Hindlimb muscle (tissue), 1 donor: ENCODE data around the gene SPATS2L. TPM values are rescaled to one million over a fixed set of nuclear protein-coding genes. Genes with fewer than 3 reads are reported as not detected.

ENCODE experiments used
- DNase-seq: peaks from one replicate; pipeline ENCODE4 v3.0.0-alpha.2; 2013
- polyA plus RNA-seq: library from polyadenylated mRNA; unstranded; fragments of 120-200 nt; gene quantifications from one replicate; pipeline ENCODE4 v1.2.1, GENCODE V29; 2013; ENCODE audit not compliant: insufficient read length

SPATS2L gene
- polyA plus RNA-seq, 1 donor: 219 TPM

- no peak for DNase-seq
These were observed 140.8 kb downstream of the SPATS2L start for GRCh38 chr2:200447139-200447855.

- DNase-seq: no peak
These were observed 142.0 kb downstream of the SPATS2L start for GRCh38 chr2:200448455-200448854.

GRCh38 chr2:200449149-200449548 lies 142.7 kb downstream of the SPATS2L start:
- DNase-seq: no peak

DNA sequence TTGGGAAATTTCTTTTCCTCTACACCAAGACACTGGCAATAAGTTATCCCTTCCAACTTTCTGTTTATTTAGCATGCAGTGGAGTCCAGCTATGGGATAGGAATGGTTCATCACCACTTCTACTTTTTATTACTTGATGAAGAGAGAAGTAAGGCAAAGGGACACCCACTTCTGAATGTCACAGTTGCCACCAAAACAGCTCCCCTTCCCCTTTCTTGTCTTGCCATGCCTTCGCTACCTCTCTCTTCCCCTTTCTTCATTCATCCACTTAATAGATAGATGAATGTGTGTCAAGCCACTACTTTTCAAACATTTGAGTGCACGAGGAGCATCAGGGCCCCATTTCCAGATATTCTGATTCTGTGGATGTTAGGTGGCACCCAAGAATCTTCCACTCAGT lies 143.8 kb downstream of the SPATS2L start:
- no peak for DNase-seq

- no peak for DNase-seq
These were observed 145.0 kb downstream of the SPATS2L start for GRCh38 chr2:200451511-200451910.

- no peak for DNase-seq
These were observed 145.9 kb downstream of the SPATS2L start for GRCh38 chr2:200452377-200452776.

GRCh38 chr2:200453142-200453852 lies 146.8 kb downstream of the SPATS2L start:
- no peak for DNase-seq

- DNase-seq: no peak
These were observed 147.5 kb downstream of the SPATS2L start for GRCh38 chr2:200453853-200454534.

GRCh38 chr2:200454927-200455801 lies 148.7 kb downstream of the SPATS2L start:
- DNase-seq: no peak

DNA sequence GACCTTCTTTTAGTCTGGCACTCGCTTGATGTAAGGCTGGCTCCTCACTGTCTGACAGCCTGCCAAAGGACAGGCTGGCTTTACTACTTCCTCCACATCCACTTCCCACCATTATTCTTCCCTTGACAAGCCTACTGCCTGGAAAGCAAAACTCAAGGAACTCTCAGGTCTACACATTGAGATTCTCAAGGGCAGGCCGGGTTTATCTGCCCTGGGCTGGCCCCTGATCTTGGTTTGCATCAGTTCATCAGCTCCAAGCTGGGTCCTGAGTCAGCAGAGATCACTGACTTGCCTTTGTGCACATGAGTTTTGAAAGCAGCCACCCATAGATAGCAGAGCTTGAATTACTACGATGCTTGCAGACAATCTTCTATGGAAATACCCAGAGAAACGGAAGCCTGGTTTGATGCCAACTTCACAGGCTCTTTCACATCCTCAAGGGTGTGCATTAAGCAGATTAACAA lies 149.5 kb downstream of the SPATS2L start:
- no peak for DNase-seq

DNA sequence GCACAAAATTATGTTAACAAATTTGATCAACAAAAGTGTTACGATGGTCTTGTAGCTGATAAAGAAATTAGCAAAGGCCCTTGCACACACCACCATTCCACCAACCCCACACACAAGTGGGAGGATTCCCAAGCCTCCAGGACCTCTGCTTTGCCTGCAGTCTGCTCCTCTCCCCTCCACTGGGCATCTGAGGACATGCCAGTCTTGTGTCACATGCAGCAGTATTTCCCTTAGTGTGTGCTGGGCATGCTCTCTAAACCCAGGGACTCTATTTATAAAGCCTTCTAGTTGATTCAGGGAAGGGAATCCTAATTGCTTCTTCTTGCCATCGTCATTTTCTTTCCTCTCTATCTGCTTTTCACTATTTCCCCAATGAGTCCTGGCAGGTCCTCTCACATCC lies 150.1 kb downstream of the SPATS2L start:
- no peak for DNase-seq

GRCh38 chr2:200459101-200459500 lies 152.6 kb downstream of the SPATS2L start:
- no peak for DNase-seq

- DNase-seq: no peak
These were observed 155.6 kb downstream of the SPATS2L start for GRCh38 chr2:200461846-200462710.

DNA sequence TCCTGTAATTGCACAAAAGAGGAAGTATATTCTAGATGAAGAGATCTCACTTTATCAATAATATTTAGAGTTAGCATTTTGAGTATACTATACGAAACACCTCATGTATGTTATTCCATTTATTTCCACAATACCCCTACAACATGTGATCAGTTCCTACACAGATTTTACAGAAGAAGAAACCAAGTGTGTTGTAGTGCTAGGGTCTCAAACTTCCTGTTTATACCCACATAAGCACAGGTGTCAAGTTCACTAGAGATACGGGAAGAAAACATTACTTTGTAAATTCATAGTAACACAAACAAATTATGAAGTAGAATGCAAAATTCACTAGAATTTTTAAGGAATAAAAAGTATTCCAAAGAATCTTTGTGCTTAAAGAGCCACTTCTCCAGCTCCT lies 157.0 kb downstream of the SPATS2L start:
- DNase-seq: no peak

GRCh38 chr2:200466425-200467418 lies 160.2 kb downstream of the SPATS2L start:
- peak; percentile 76 for DNase-seq

- no peak for DNase-seq
These were observed 161.6 kb downstream of the SPATS2L start for GRCh38 chr2:200467806-200468681.

DNA sequence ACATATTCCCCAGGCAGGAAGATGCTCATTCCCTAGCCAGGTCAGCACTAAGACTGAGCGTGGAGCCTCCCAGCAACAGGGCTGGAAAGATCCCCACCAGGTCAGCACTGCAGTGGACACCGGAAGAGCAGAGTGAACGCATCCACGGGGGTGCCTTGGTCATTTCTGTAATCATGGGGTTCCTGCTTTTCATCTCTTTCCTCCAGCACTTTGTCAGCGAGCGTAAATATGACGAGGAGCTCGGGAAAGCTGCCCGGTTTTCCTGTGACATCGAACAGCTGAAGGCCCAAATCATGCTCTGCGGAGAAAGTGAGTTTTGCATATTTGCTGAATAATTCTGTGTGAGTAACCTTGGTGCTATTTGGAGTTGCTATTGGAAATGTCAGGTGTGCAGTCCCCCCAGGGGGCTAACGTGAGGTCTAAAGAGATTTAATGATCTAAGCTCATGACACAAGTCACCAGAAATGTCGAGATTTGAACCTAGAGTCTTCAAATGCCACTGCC lies 163.3 kb downstream of the SPATS2L start:
- peak; percentile 56 for DNase-seq

GRCh38 chr2:200470230-200470629 lies 163.7 kb downstream of the SPATS2L start:
- DNase-seq: no peak

DNA sequence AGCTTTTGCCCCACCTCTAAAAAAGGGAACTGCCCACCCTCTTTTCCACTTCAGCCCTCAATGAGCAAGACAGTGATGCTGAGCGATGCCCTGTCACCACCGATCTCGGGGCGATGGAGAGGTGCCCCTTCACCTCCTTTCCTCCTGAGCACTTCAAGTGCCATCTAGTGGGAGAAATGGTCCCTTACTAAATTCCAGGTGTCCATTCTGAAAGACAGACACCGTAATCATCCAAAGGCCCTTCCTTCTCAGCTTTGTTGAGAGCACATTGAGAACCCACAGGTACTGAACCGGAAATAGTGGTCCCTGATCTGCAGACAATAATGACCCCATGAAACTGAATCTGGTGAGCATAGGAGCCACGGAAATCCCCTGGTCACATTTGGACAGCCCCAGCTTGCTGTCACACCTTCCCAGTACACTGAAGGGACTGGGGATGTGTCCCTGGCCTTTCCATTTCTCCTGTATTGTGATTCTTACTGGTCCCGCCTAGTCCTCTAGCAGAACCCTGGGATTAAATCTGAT lies 164.9 kb downstream of the SPATS2L start:
- no peak for DNase-seq
